Vagina (tissue), 2 donors: Measurements from ENCODE around the gene ATP5F1D. TPM values are rescaled to one million over a fixed set of nuclear protein-coding genes. Genes with fewer than 3 reads are reported as not detected.
"Not testable (repeated sequence)": the region's sequence is repeated elsewhere in the genome, so short reads cannot be mapped to it uniquely, and the experiment has no call there.

ENCODE experiments used
- DNase-seq, 2 donors: peaks; one replicate each; pipeline ENCODE4 v3.0.0-alpha.2; 2017; ENCODE audit errors: extremely low spot score in 2 of 2
- H3K27ac ChIP-seq: fragments of 200-600 bp; sonication (generic); one replicate; pipeline ENCODE4 v1.5.1; 2019
- H3K27me3 ChIP-seq: fragments of 200-600 bp; sonication (generic); one replicate; pipeline ENCODE4 v1.5.1; 2019
- H3K36me3 ChIP-seq, 2 donors: fragments of 200-600 bp; sonication (generic); one replicate each; pipeline ENCODE4 v1.5.1; 2017 to 2019
- H3K4me1 ChIP-seq: fragments of 200-600 bp; sonication (generic); one replicate; pipeline ENCODE4 v1.5.1; 2019
- H3K4me3 ChIP-seq, 2 donors: fragments of 200-600 bp; sonication (generic); 1 replicate in 1 of 2; 2 replicates in 1 of 2; pipeline ENCODE4 v1.5.1; 2016 to 2019
- H3K9me3 ChIP-seq: fragments of 200-600 bp; sonication (generic); one replicate; pipeline ENCODE4 v1.5.1; 2019
- CTCF ChIP-seq, 3 experiments: fragments of 450-650 bp in 2 of 3; fragments of 200-600 bp in 1 of 3; sonication (generic) in 1 of 3; IDR thresholded peaks; one replicate each; pipeline ENCODE4 v1.5.1; 2017 to 2019; ENCODE audit warnings: antibody characterized with exemption in 3 of 3, mild to moderate bottlenecking in 2 of 3, moderate library complexity in 2 of 3
- POLR2A ChIP-seq, 2 donors: fragments of 450-650 bp; IDR thresholded peaks; one replicate each; pipeline ENCODE4 v1.6.1; 2017; ENCODE audit warnings: antibody characterized with exemption in 2 of 2, mild to moderate bottlenecking in 2 of 2, moderate library complexity in 2 of 2
- POLR2AphosphoS5 ChIP-seq, 2 donors: sonication (generic); formaldehyde crosslinking; IDR thresholded peaks; one replicate each; pipeline ENCODE4 v1.9.0; 2017; ENCODE audit warnings: antibody characterized with exemption in 2 of 2, mild to moderate bottlenecking in 2 of 2, low read depth in 1 of 2; ENCODE audit not compliant: insufficient read depth in 1 of 2
- intact Hi-C: fragments of 100-400 bp; cut with DNase I; formaldehyde crosslinking; loops from one replicate; pipeline ENCODE4 v1.15.1; 2023
- total RNA-seq: library from RNA; depleted of rRNA; stranded (reverse); fragments of >200 nt; gene quantifications from one replicate; pipeline ENCODE4 v1.2.3, GENCODE V29; 2016

Gene ATP5F1D
- total RNA-seq, 1 donor from 2014 or later, result 154 TPM

GRCh38 chr19:1243768-1244692, 2.5 kb downstream of the ATP5F1D start:
- DNase-seq, result no peak
- Histone ChIP-seq H3K4me3 (peak overlapping the region; percentile 1 to 32), H3K4me1 (peaks cover 76% of the 10 kb centered on the region), H3K27ac (peak overlapping the region; percentile 100), H3K36me3 (no peaks in the 10 kb centered on the region), H3K27me3 (no peaks in the 10 kb centered on the region), H3K9me3 (no peaks in the 10 kb centered on the region)
- TF ChIP-seq CTCF (IDR thresholded peaks at IDR 0.05) (peak; percentile 96 to 99 (median 99)), POLR2A (IDR thresholded peaks at IDR 0.05) (no peak), POLR2AphosphoS5 (IDR thresholded peaks at IDR 0.05; ENCODE audit: insufficient read depth in 1 of 2, low read depth in 1 of 2) (peak; percentile 67 to 78)
- intact Hi-C loops, result loop anchor here (1.0 to 10.0 kb wide), 3 partner anchors 22 to 319 kb away; partner anchors contain the start of gene ARID3A

- H3K4me1 ChIP-seq, result peaks cover 73% of the 10 kb centered on the region
- H3K27me3 ChIP-seq, result no peaks in the 10 kb centered on the region
- no peaks in the 10 kb centered on the region for H3K36me3 ChIP-seq
- peak overlapping the region; percentile 1 to 32 for H3K4me3 ChIP-seq
- H3K27ac ChIP-seq, result peak overlapping the region; percentile 100
- no peak for DNase-seq
- intact Hi-C loops, result loop anchor here (1.0 to 10.0 kb wide), 4 partner anchors 21 to 320 kb away; partner anchors contain the start of genes ARID3A, RNU6-2 and TMEM259
- H3K9me3 ChIP-seq, result no peaks in the 10 kb centered on the region
- peak in 1 of 2 donors; percentile 32 for TF ChIP-seq POLR2AphosphoS5 (IDR thresholded peaks at IDR 0.05; ENCODE audit: insufficient read depth in 1 of 2, low read depth in 1 of 2)
- TF ChIP-seq CTCF (IDR thresholded peaks at IDR 0.05), result no peak
- no peak for TF ChIP-seq POLR2A (IDR thresholded peaks at IDR 0.05)
Observed at GRCh38 chr19:1244693-1245451, 3.3 kb downstream of the ATP5F1D start.

DNA sequence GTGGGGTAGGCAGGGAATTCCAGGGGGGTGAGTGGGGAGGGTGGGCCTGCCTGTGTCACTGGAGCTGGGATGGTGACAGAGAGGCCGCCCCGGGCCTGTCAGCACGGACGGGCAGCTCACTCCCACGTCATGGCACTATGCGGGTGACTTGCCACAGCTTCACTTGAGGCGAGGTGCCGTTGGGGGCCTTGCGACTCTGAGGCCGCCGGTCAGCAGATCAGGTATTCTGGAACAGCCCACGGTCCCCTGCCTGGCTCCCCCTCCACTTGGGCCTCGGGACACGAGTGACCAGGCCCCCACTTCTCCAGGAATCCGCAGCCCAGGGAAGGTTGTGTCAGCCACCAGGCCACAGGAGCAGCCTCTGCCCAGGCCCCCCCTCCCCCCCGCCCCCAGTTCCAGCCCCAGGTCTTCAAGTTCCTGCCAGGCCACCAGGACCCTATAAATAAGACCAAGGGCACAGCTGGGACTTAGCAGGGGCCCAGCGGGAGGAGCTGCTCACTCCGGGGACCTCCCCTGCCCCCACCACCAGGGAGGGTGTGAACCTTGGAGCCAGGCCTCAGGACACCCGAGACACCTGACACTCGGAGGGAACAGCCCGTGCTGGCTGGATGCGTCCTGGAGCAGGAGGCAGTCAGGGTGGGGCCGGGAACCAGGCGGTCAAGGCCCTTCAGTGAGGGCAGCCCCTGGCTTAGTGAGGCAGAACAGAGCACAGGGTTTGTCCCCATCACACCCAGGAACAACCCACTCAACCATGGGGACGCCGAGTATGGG, 4.1 kb downstream of the ATP5F1D start:
- Histone ChIP-seq H3K36me3 (no peaks in the 10 kb centered on the region), H3K27ac (peak overlapping the region; percentile 100), H3K4me3 (peak overlapping the region in 1 of 2 donors; percentile 32), H3K4me1 (peaks cover 67% of the 10 kb centered on the region), H3K27me3 (no peaks in the 10 kb centered on the region), H3K9me3 (no peaks in the 10 kb centered on the region)
- intact Hi-C loops, result loop anchor here (5.0 to 10.0 kb wide), 2 partner anchors 223 to 321 kb away; partner anchors contain the start of genes ARID3A, RNU6-2 and TMEM259
- TF ChIP-seq POLR2AphosphoS5 (IDR thresholded peaks at IDR 0.05; ENCODE audit: insufficient read depth in 1 of 2, low read depth in 1 of 2), result peak in 1 of 2 donors; percentile 69
- TF ChIP-seq POLR2A (IDR thresholded peaks at IDR 0.05), result no peak
- DNase-seq, result no peak

GRCh38 chr19:1246265-1247087, 4.9 kb downstream of the ATP5F1D start:
- H3K4me1 ChIP-seq, result peaks cover 63% of the 10 kb centered on the region

DNA sequence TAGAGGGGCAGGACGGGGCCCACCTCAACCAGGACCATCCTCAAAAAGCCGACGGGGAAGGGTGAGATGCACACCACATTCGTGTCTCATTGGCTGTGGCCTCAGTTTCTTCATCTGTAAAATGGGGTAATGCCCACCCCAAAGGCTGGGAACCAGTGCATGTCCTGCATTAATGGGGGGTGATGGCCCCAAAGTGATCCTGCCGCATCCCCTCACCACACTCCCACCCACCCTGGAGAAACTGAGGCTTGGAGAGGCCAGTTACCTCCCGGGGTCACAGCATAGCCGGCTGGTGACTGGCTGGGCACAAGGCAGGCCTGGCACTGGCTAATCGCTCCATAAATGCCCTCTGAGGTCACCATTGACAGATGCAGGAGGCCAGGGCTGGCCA, 6.2 kb downstream of the ATP5F1D start:
- Histone ChIP-seq H3K27ac (peak overlapping the region; percentile 100), H3K4me3 (peak overlapping the region; percentile 79 to 85), H3K27me3 (no peaks in the 10 kb centered on the region), H3K4me1 (peaks cover 62% of the 10 kb centered on the region), H3K36me3 (no peaks in the 10 kb centered on the region), H3K9me3 (no peaks in the 10 kb centered on the region)
- DNase-seq, result no peak
- no peak for TF ChIP-seq POLR2A (IDR thresholded peaks at IDR 0.05)
- no peak for TF ChIP-seq CTCF (IDR thresholded peaks at IDR 0.05)
- TF ChIP-seq POLR2AphosphoS5 (IDR thresholded peaks at IDR 0.05; ENCODE audit: insufficient read depth in 1 of 2, low read depth in 1 of 2), result no peak
- intact Hi-C loops, result loop anchor here (1.0 to 10.0 kb wide), 3 partner anchors 20 to 323 kb away; partner anchors contain the start of genes ARID3A, RNU6-2 and TMEM259

More at GRCh38 chr19:1246265-1247087, 4.9 kb downstream of the ATP5F1D start:
- H3K36me3 ChIP-seq, DNase-seq, H3K27me3 ChIP-seq, H3K9me3 ChIP-seq, H3K4me3 ChIP-seq: not testable (repeated sequence)
- intact Hi-C loops, result loop anchor here (5.0 to 10.0 kb wide), 2 partner anchors 224 to 322 kb away; partner anchors contain the start of genes ARID3A, RNU6-2 and TMEM259
- peak overlapping the region; percentile 100 for H3K27ac ChIP-seq
